K562 (cell line): ENCODE results near the gene RMND5B. TPM values are rescaled to one million over a fixed set of nuclear protein-coding genes. Genes with fewer than 3 reads are reported as not detected.
A peak's percentile ranks its signal among the peaks of the same experiment; 100 is the strongest.

Experiments used
- DACH1 ChIP-seq: fragments of 450-650 bp; IDR thresholded peaks from 2 replicates; pipeline ENCODE4 v1.6.1; 2018; ENCODE audit not compliant: partially characterized antibody
- GMEB1 ChIP-seq: fragments of 250-450 bp; sonication (Bioruptor Pico); IDR thresholded peaks from 2 replicates; pipeline ENCODE4 v1.4.0; 2020; ENCODE audit warnings: mild to moderate bottlenecking
- KLF16 ChIP-seq: IDR thresholded peaks from 2 replicates; pipeline ENCODE4 v1.6.1; 2016; ENCODE audit warnings: antibody characterized with exemption
- LCOR ChIP-seq: sonication (generic); formaldehyde crosslinking; IDR thresholded peaks from 2 replicates; pipeline ENCODE4 v1.8.0; 2022; ENCODE audit warnings: mild to moderate bottlenecking, missing genetic modification reagents
- NFXL1 ChIP-seq: fragments of 450-650 bp; formaldehyde crosslinking; IDR thresholded peaks from 2 replicates; pipeline ENCODE4 v1.4.0; 2021; ENCODE audit warnings: mild to moderate bottlenecking
- PHF20 ChIP-seq: fragments of 450-650 bp; IDR thresholded peaks from 2 replicates; pipeline ENCODE4 v1.6.1; 2018; ENCODE audit not compliant: partially characterized antibody
- POLR2G ChIP-seq: fragments of 200-400 bp; formaldehyde crosslinking; IDR thresholded peaks from 2 replicates; pipeline ENCODE4 v1.6.1; 2017; ENCODE audit warnings: low read depth, mild to moderate bottlenecking, antibody characterized with exemption, low read length, moderate library complexity
- TBL1XR1 ChIP-seq, 2 experiments: IDR thresholded peaks; 2 replicates each; pipeline ENCODE4 v1.6.1; 2012; ENCODE audit warnings: improper control_type of control experiment in 2 of 2, low read length in 2 of 2, mild to moderate bottlenecking in 1 of 2
- UBTF ChIP-seq, 2 experiments: IDR thresholded peaks; 2 replicates each; pipeline ENCODE4 v1.6.1; 2012; ENCODE audit warnings: improper control_type of control experiment in 2 of 2, low read depth in 2 of 2, low read length in 2 of 2, borderline replicate concordance in 1 of 2
- ZNF445 ChIP-seq: fragments of 250-450 bp; sonication (Bioruptor Pico); IDR thresholded peaks from 2 replicates; pipeline ENCODE4 v1.4.0; 2020; ENCODE audit warnings: low read depth, mild to moderate bottlenecking, moderate library complexity
- polyA plus RNA-seq, 8 experiments: library from polyadenylated mRNA; depleted of rRNA in 4 of 8; stranded (reverse) in 5 of 8; unstranded in 3 of 8; fragments of >200 nt; fragmentation: Nextera tagmentation in 2 of 8; fragmentation: Illumina TruSeq in 1 of 8; extraction: Ambion mirVana in 2 of 8; extraction: Trizol in 1 of 8; gene quantifications; 2 replicates each; pipeline versions ENCODE4 v1.2.1 to v1.2.3, GENCODE V29; 2011 to 2014; ENCODE audit warnings: inconsistent platforms in 1 of 8, missing spikeins in 1 of 8
- total RNA-seq, 7 experiments: library from RNA; depleted of rRNA in 6 of 7; stranded (reverse); fragments of >200 nt in 6 of 7; fragmentation: Illumina TruSeq in 2 of 7; extraction: Trizol in 2 of 7; gene quantifications; 2 replicates each; pipeline versions ENCODE4 v1.2.1 to v1.2.3, GENCODE V29; 2011 to 2021; ENCODE audit warnings: low replicate concordance in 1 of 7
- TF ChIP-seq, protein P1 (sequence below): sonication (generic); formaldehyde crosslinking; IDR thresholded peaks from 2 replicates; pipeline ENCODE4 v1.8.0; 2022; ENCODE audit warnings: mild to moderate bottlenecking, missing genetic modification reagents
- TF ChIP-seq, protein P2 (sequence below): fragments of 450-650 bp; IDR thresholded peaks from 2 replicates; pipeline ENCODE4 v1.7.1; 2018; ENCODE audit warnings: mild to moderate bottlenecking, low read depth; ENCODE audit not compliant: partially characterized antibody

RMND5B gene
- total and polyA plus RNA-seq, 9 of the 15 experiments (the other 6 are each of a cell fraction or from before 2014, with no cell fraction given): 2.6 to 57.0 (median 28.3) TPM

GRCh38 chr5:178153530-178154340, 22.9 kb downstream of the RMND5B start, which contains the start of gene NHP2 (continued):
- TF ChIP-seq UBTF (IDR thresholded peaks at IDR 0.05; ENCODE audit: borderline replicate concordance in 1 of 2, low read depth in 2 of 2, low read length in 2 of 2): 0 out of 4 replicates have a peak, but pooled peaks of 1 of the 2 experiments have one; percentile 56
- TF ChIP-seq, protein P1, sequence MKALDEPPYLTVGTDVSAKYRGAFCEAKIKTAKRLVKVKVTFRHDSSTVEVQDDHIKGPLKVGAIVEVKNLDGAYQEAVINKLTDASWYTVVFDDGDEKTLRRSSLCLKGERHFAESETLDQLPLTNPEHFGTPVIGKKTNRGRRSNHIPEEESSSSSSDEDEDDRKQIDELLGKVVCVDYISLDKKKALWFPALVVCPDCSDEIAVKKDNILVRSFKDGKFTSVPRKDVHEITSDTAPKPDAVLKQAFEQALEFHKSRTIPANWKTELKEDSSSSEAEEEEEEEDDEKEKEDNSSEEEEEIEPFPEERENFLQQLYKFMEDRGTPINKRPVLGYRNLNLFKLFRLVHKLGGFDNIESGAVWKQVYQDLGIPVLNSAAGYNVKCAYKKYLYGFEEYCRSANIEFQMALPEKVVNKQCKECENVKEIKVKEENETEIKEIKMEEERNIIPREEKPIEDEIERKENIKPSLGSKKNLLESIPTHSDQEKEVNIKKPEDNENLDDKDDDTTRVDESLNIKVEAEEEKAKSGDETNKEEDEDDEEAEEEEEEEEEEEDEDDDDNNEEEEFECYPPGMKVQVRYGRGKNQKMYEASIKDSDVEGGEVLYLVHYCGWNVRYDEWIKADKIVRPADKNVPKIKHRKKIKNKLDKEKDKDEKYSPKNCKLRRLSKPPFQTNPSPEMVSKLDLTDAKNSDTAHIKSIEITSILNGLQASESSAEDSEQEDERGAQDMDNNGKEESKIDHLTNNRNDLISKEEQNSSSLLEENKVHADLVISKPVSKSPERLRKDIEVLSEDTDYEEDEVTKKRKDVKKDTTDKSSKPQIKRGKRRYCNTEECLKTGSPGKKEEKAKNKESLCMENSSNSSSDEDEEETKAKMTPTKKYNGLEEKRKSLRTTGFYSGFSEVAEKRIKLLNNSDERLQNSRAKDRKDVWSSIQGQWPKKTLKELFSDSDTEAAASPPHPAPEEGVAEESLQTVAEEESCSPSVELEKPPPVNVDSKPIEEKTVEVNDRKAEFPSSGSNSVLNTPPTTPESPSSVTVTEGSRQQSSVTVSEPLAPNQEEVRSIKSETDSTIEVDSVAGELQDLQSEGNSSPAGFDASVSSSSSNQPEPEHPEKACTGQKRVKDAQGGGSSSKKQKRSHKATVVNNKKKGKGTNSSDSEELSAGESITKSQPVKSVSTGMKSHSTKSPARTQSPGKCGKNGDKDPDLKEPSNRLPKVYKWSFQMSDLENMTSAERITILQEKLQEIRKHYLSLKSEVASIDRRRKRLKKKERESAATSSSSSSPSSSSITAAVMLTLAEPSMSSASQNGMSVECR: peak; percentile 85; the same call in 1 of the 2 replicates
- TF ChIP-seq NFXL1 (CRISPR knock-in tag): no peak
- peak; percentile 88 for TF ChIP-seq PHF20
- TF ChIP-seq, protein P2, sequence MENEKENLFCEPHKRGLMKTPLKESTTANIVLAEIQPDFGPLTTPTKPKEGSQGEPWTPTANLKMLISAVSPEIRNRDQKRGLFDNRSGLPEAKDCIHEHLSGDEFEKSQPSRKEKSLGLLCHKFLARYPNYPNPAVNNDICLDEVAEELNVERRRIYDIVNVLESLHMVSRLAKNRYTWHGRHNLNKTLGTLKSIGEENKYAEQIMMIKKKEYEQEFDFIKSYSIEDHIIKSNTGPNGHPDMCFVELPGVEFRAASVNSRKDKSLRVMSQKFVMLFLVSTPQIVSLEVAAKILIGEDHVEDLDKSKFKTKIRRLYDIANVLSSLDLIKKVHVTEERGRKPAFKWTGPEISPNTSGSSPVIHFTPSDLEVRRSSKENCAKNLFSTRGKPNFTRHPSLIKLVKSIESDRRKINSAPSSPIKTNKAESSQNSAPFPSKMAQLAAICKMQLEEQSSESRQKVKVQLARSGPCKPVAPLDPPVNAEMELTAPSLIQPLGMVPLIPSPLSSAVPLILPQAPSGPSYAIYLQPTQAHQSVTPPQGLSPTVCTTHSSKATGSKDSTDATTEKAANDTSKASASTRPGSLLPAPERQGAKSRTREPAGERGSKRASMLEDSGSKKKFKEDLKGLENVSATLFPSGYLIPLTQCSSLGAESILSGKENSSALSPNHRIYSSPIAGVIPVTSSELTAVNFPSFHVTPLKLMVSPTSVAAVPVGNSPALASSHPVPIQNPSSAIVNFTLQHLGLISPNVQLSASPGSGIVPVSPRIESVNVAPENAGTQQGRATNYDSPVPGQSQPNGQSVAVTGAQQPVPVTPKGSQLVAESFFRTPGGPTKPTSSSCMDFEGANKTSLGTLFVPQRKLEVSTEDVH: peak; percentile 81
- TF ChIP-seq DACH1: peak; percentile 70
- peak; percentile 24; the same call in 1 of the 2 replicates for TF ChIP-seq GMEB1 (CRISPR knock-in tag)
- TF ChIP-seq ZNF445 (CRISPR knock-in tag): no peak
- peak; percentile 64; the same call in 1 of the 2 replicates for TF ChIP-seq KLF16
- peak in 1 of 2 experiments; percentile 77; a peak in 2 of 4 replicates for TF ChIP-seq TBL1XR1 (IDR thresholded peaks at IDR 0.05; ENCODE audit: low read length in 2 of 2)
- peak; percentile 91 for TF ChIP-seq POLR2G
- TF ChIP-seq LCOR (CRISPR knock-in tag): peak; percentile 81; the same call in 1 of the 2 replicates
